ENCODE measurements around the gene PRDM16. TPM values are rescaled to one million over a fixed set of nuclear protein-coding genes. Genes with fewer than 3 reads are reported as not detected.

The PRDM16 gene
- total and polyA plus RNA-seq, 2 of the 8 experiments (the other 6 are each of a cell fraction or from before 2014, with no cell fraction given) = 0.39 to 0.43 TPM

GRCh38 chr1:3065396-3065795 lies 3.6 kb upstream of the PRDM16 start:
- no peak for TF ChIP-seq MAX (IDR thresholded peaks at IDR 0.05)
- no peak for TF ChIP-seq E2F6 (IDR thresholded peaks at IDR 0.05)
- no peak for TF ChIP-seq SP1 (IDR thresholded peaks at IDR 0.05; ENCODE audit: low read depth, low read length)
- no peak for TF ChIP-seq HDAC2 (IDR thresholded peaks at IDR 0.05; ENCODE audit: borderline replicate concordance in 1 of 2, low read depth in 2 of 2, low read length in 2 of 2)
- TF ChIP-seq, protein P1, sequence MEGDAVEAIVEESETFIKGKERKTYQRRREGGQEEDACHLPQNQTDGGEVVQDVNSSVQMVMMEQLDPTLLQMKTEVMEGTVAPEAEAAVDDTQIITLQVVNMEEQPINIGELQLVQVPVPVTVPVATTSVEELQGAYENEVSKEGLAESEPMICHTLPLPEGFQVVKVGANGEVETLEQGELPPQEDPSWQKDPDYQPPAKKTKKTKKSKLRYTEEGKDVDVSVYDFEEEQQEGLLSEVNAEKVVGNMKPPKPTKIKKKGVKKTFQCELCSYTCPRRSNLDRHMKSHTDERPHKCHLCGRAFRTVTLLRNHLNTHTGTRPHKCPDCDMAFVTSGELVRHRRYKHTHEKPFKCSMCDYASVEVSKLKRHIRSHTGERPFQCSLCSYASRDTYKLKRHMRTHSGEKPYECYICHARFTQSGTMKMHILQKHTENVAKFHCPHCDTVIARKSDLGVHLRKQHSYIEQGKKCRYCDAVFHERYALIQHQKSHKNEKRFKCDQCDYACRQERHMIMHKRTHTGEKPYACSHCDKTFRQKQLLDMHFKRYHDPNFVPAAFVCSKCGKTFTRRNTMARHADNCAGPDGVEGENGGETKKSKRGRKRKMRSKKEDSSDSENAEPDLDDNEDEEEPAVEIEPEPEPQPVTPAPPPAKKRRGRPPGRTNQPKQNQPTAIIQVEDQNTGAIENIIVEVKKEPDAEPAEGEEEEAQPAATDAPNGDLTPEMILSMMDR (IDR thresholded peaks at IDR 0.05; ENCODE audit: control extremely low read depth in 1 of 3, insufficient read depth in 1 of 3, low read depth in 1 of 3, low read length in 3 of 3) = no peak
- TF ChIP-seq CHD1 (IDR thresholded peaks at IDR 0.05; ENCODE audit: low read depth, low read length) = no peak
- no peak for TF ChIP-seq SRF (IDR thresholded peaks at IDR 0.05; ENCODE audit: low read depth, low read length)
- H4K5ac ChIP-seq (ENCODE audit: insufficient read length, low read depth, low read length) = no peak overlapping the region
- CTCF ChIA-PET (ENCODE audit: partially characterized antibody) = interaction anchor here (0.9 to 3.3 kb wide), 4 partner anchors 122 to 337 kb away, joined by 3 to 32 read pairs (median 4); no protein-coding TSS in a partner anchor

More at GRCh38 chr1:3065396-3065795, 3.6 kb upstream of the PRDM16 start:
- H3K9me3 ChIP-seq (ENCODE audit: insufficient read depth in 2 of 2, low read depth in 1 of 2, low read length in 1 of 2) = no peaks in the 10 kb centered on the region
- H2BK20ac ChIP-seq (ENCODE audit: low read length) = no peak overlapping the region
- no peaks in the 10 kb centered on the region for H3K79me2 ChIP-seq (ENCODE audit: control insufficient read depth in 1 of 2, insufficient read depth in 2 of 2, low read length in 2 of 2)
- no peak for DNase-seq (ENCODE audit: low read depth in 1 of 2, low spot score in 2 of 2)
- peaks cover 0 to 31% (median 17%) of the 10 kb centered on the region in 4 experiments; a peak in 6 of 7 replicates for H3K4me1 ChIP-seq (replicated peaks in 1 of 4; ENCODE audit: control insufficient read depth in 3 of 4, insufficient read depth in 4 of 4, low read length in 3 of 4)
- H2AK5ac ChIP-seq (ENCODE audit: low read depth, low read length) = no peak overlapping the region
- H4K91ac ChIP-seq (replicated peaks; ENCODE audit: insufficient read length, low read length) = no peak overlapping the region
- no peak overlapping the region for H2BK120ac ChIP-seq (replicated peaks; ENCODE audit: low read depth, low read length)
- H4K20me1 ChIP-seq (replicated peaks in 1 of 2; ENCODE audit: control insufficient read depth in 1 of 2, insufficient read depth in 2 of 2, low read length in 2 of 2) = peaks cover 3 to 13% of the 10 kb centered on the region in 2 experiments
- no peak overlapping the region for H2BK5ac ChIP-seq (ENCODE audit: low read depth, low read length)
- no peak overlapping the region for H3K23ac ChIP-seq (ENCODE audit: insufficient read length)
- H3K4me3 ChIP-seq (ENCODE audit: extremely low read depth in 1 of 4, insufficient read depth in 2 of 4, low read depth in 3 of 4, low read length in 4 of 4) = no peak overlapping the region
- H3K14ac ChIP-seq (ENCODE audit: insufficient read length) = no peak overlapping the region
- no peak overlapping the region for H3K18ac ChIP-seq (ENCODE audit: extremely low read depth, low read length)
- no peak for FAIRE-seq
- H3K27ac ChIP-seq (ENCODE audit: low read depth, low read length) = no peak overlapping the region
- H3K9ac ChIP-seq (replicated peaks in 1 of 4; ENCODE audit: extremely low read depth in 1 of 4, low read depth in 3 of 4, low read length in 3 of 4) = no peak overlapping the region
- H2BK15ac ChIP-seq (ENCODE audit: low read length) = no peak overlapping the region
- H3K23me2 ChIP-seq (ENCODE audit: low read depth, low read length) = peaks cover 11% of the 10 kb centered on the region; the same call in 1 of the 2 replicates
- POLR2A ChIA-PET (ENCODE audit: partially characterized antibody) = no interaction called here
- H3K27me3 ChIP-seq (replicated peaks in 1 of 4; ENCODE audit: control insufficient read depth in 3 of 4, extremely low read depth in 1 of 4, insufficient read depth in 3 of 4, low read length in 3 of 4) = peaks cover 82 to 96% (median 90%) of the 10 kb centered on the region in 4 experiments
- no peaks in the 10 kb centered on the region for H3K79me1 ChIP-seq (ENCODE audit: low read depth, low read length)
- WGBS, 2 experiments (ENCODE audit: extremely low coverage in 1 of 2, insufficient coverage in 1 of 2, insufficient read length in 1 of 2, insufficient replicate concordance in 2 of 2, low coverage in 1 of 2, low lambda C conversion rate in 2 of 2, missing lambda C conversion rate in 1 of 2) = 39% methylated on average over 6 of the region's 8 CpGs; no CpG with 5 or more reads in 1 of the 2 experiments
- no peak overlapping the region for H3K4me2 ChIP-seq (ENCODE audit: insufficient read depth in 1 of 2, low read depth in 2 of 2, low read length in 2 of 2)
- H3K4ac ChIP-seq (replicated peaks; ENCODE audit: insufficient read length, low read depth, low read length) = no peak overlapping the region
- no peak overlapping the region for H2AFZ ChIP-seq (ENCODE audit: low read length)
- no peak overlapping the region for H3K56ac ChIP-seq (replicated peaks; ENCODE audit: insufficient read length, low read depth, low read length)
- peaks cover 0 to 11% (median 0%) of the 10 kb centered on the region in 4 experiments; a peak in 1 of 8 replicates for H3K36me3 ChIP-seq (ENCODE audit: control insufficient read depth in 2 of 4, insufficient read depth in 4 of 4, low read length in 3 of 4)
- H2BK12ac ChIP-seq (ENCODE audit: low read depth, low read length) = no peak overlapping the region
- no peak overlapping the region for H4K8ac ChIP-seq (ENCODE audit: extremely low read depth, insufficient read depth, low read length)

Measured in H1 (cell line).